GM23338 (cell line): Measurements from ENCODE around the gene MAP2K3. TPM values are rescaled to one million over a fixed set of nuclear protein-coding genes. Genes with fewer than 3 reads are reported as not detected.

Experiments used
- CREB1 ChIP-seq: fragments of 250-450 bp; sonication (Bioruptor Pico); IDR thresholded peaks from 2 replicates; pipeline ENCODE4 v1.5.0; 2020; ENCODE audit warnings: low read depth, mild to moderate bottlenecking, moderate library complexity
- EZH2phosphoT487 ChIP-seq: fragments of 200-600 bp; sonication (generic); IDR thresholded peaks from one replicate; pipeline ENCODE4 v1.8.1; 2018; ENCODE audit warnings: antibody characterized with exemption; ENCODE audit not compliant: unreplicated experiment
- JUNB ChIP-seq: IDR thresholded peaks from one replicate; pipeline ENCODE4 v1.6.1; 2016; ENCODE audit warnings: antibody characterized with exemption; ENCODE audit not compliant: unreplicated experiment
- POLR2AphosphoS5 ChIP-seq: IDR thresholded peaks from 2 replicates; pipeline ENCODE4 v1.6.1; 2016; ENCODE audit warnings: antibody characterized with exemption, low read depth
- STAT1 ChIP-seq: IDR thresholded peaks from one replicate; pipeline ENCODE4 v1.6.1; 2016; ENCODE audit warnings: antibody characterized with exemption; ENCODE audit not compliant: unreplicated experiment
- ZNF114 ChIP-seq: fragments of 250-450 bp; sonication (Bioruptor Pico); IDR thresholded peaks from 2 replicates; pipeline ENCODE4 v1.5.0; 2020; ENCODE audit warnings: mild to moderate bottlenecking, moderate library complexity
- ZNF462 ChIP-seq: fragments of 250-450 bp; sonication (Bioruptor Pico); IDR thresholded peaks from 2 replicates; pipeline ENCODE4 v1.5.0; 2020; ENCODE audit warnings: mild to moderate bottlenecking, moderate library complexity
- polyA plus RNA-seq: library from polyadenylated mRNA; unstranded; fragments of >200 nt; fragmentation: Nextera tagmentation; extraction: Ambion mirVana; gene quantifications from 2 replicates; pipeline ENCODE4 v1.2.1, GENCODE V29; 2016
- total RNA-seq: library from RNA; depleted of rRNA; stranded (reverse); fragments of >200 nt; shearing (Covaris generic); gene quantifications from 2 replicates; pipeline ENCODE4 v1.2.3, GENCODE V29; 2014
- TF ChIP-seq, protein P1 (sequence below), 2 experiments: fragments of 200-600 bp in 1 of 2; sonication (generic) in 1 of 2; conservative IDR thresholded peaks; 2 replicates each; pipeline versions ENCODE4 v1.5.1 to v1.6.1; 2016 to 2017; ENCODE audit warnings: antibody characterized with exemption in 2 of 2, low read depth in 2 of 2, mild to moderate bottlenecking in 2 of 2, moderate library complexity in 1 of 2

Gene MAP2K3
- total and polyA plus RNA-seq, 2 experiments from 2014 or later: 28.5 to 31.7 TPM

DNA sequence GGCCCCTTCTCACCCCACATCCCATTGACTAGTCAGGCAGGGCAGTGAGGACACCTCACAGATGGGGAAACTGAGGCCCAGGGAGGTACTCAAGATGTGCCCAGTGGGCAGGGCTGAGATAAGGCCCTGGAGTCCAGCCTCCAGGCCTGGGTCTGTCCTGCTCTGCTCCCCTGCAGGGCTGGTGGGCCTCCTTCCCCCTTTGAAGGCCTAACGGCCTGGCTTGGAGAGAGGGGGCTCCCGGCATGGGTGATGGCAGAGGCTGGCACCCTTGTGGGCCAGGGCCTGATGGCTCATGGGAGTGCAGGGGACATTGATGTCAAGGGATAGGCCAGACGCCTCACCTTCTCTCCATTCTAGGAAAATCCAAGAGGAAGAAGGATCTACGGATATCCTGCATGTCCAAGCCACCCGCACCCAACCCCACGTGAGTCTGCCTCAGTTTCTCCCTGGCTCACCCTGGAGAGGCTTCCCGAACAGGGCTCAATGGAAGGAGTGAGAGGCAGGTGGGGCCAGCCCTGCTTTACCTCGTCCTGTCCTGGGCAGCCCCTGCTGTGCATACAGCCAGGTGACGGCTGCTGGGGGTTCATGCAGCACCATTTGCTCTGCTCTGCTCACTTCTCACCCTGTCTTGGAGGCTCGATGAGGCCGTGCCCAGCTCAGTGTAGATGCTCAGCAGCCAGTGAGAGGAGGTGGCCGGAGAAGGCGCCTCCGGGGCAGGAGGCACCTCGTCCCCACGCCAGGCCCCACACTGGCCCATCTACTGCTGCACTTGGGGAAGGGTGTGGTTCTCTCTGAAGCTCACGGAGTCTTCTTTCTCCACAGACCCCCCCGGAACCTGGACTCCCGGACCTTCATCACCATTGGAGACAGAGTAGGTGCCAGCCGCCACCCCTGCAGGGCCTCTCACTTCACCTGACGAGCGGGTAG lies 13.8 kb downstream of the MAP2K3 start (continued):
- TF ChIP-seq ZNF462 (CRISPR knock-in tag): no peak
- no peak for TF ChIP-seq ZNF114 (CRISPR knock-in tag)
- no peak for TF ChIP-seq JUNB
- TF ChIP-seq, protein P1, sequence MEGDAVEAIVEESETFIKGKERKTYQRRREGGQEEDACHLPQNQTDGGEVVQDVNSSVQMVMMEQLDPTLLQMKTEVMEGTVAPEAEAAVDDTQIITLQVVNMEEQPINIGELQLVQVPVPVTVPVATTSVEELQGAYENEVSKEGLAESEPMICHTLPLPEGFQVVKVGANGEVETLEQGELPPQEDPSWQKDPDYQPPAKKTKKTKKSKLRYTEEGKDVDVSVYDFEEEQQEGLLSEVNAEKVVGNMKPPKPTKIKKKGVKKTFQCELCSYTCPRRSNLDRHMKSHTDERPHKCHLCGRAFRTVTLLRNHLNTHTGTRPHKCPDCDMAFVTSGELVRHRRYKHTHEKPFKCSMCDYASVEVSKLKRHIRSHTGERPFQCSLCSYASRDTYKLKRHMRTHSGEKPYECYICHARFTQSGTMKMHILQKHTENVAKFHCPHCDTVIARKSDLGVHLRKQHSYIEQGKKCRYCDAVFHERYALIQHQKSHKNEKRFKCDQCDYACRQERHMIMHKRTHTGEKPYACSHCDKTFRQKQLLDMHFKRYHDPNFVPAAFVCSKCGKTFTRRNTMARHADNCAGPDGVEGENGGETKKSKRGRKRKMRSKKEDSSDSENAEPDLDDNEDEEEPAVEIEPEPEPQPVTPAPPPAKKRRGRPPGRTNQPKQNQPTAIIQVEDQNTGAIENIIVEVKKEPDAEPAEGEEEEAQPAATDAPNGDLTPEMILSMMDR (conservative IDR thresholded peaks at IDR 0.05; ENCODE audit: low read depth in 2 of 2): no peak
- TF ChIP-seq POLR2AphosphoS5: no peak
- TF ChIP-seq CREB1 (CRISPR knock-in tag): no peak
- TF ChIP-seq STAT1: no peak
- TF ChIP-seq EZH2phosphoT487: no peak
